B cell (primary cell): ENCODE results near the gene PXK.

Source experiments
- EZH2 ChIP-seq: IDR thresholded peaks from 2 replicates; pipeline ENCODE4 v1.6.1; 2012; ENCODE audit warnings: borderline replicate concordance, low read depth, mild to moderate bottlenecking, moderate library complexity, low read length; ENCODE audit not compliant: insufficient read depth, poor library complexity, severe bottlenecking
- TF ChIP-seq, protein P1 (sequence below): fragments of 200-600 bp; IDR thresholded peaks from one replicate; pipeline ENCODE4 v1.8.0; 2022; ENCODE audit warnings: antibody characterized with exemption, mild to moderate bottlenecking

GRCh38 chr3:58387650-58388546 lies 55.2 kb downstream of the PXK start:
- TF ChIP-seq, protein P1, sequence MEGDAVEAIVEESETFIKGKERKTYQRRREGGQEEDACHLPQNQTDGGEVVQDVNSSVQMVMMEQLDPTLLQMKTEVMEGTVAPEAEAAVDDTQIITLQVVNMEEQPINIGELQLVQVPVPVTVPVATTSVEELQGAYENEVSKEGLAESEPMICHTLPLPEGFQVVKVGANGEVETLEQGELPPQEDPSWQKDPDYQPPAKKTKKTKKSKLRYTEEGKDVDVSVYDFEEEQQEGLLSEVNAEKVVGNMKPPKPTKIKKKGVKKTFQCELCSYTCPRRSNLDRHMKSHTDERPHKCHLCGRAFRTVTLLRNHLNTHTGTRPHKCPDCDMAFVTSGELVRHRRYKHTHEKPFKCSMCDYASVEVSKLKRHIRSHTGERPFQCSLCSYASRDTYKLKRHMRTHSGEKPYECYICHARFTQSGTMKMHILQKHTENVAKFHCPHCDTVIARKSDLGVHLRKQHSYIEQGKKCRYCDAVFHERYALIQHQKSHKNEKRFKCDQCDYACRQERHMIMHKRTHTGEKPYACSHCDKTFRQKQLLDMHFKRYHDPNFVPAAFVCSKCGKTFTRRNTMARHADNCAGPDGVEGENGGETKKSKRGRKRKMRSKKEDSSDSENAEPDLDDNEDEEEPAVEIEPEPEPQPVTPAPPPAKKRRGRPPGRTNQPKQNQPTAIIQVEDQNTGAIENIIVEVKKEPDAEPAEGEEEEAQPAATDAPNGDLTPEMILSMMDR, result no peak
- no peak for TF ChIP-seq EZH2
